Measurements from ENCODE around the gene TBX3. TPM values are rescaled to one million over a fixed set of nuclear protein-coding genes. Genes with fewer than 3 reads are reported as not detected.
A peak's percentile ranks its signal among the peaks of the same experiment; 100 is the strongest.

Gene TBX3
- polyA plus RNA-seq, 1 donor from 2014 or later, result not detected

GRCh38 chr12:114670291-114670980 is 13.5 kb downstream of the TBX3 start:
- H3K9ac ChIP-seq (ENCODE audit: low read length), result no peak overlapping the region

DNA sequence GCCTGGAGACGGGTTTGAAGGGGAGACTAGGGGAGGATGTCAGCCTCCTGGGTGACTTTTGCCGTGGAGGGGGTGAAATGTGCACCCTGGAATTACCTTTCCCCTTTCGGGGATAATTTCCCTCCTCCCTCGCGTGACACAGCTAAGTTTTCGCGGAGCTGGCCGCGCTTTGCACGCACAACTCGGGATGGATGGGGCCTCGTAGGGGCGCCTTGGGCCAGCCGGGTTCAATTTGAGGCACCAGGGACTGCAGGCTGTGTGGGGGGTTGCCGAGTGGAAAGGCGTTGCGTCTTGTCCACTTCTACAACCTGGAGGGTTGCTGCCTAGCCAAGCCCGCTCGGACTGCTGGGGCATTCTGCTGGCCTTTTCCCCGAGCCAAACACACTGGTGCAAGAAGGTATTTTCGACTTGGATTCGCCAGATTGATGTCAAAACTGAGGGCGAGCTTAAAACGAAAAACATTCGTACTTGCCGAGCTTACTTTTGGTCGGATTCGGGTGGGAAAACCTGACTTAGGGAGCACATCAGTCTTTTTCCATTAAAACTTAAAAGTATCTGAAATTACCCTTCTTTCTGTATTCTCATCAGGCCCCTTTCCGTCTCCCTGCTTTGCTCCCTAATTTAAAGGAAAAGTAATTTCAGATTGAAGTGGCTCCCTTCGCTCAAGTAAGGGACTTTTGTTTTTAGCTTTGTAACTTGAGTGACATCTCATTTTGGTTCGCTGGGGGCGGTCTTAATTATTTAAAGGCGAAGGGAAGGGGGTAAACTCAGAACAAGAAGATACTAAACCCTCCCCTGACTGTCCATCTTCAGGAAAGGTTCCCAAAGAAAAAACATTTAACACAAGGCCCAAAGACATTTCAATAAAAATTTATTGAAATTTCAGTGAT is 14.3 kb downstream of the TBX3 start:
- Histone ChIP-seq H3K79me2 (replicated peaks; ENCODE audit: insufficient read depth, low read length) (no peaks in the 10 kb centered on the region), H4K20me1 (ENCODE audit: insufficient read depth) (no peaks in the 10 kb centered on the region), H3K9ac (ENCODE audit: low read length) (no peak overlapping the region), H3K9me3 (ENCODE audit: low read length) (no peaks in the 10 kb centered on the region), H3K36me3 (ENCODE audit: insufficient read depth, low read length) (no peaks in the 10 kb centered on the region), H2AFZ (ENCODE audit: low read depth, low read length) (no peak overlapping the region), H3K9me2 (ENCODE audit: insufficient read depth, low read length) (no peaks in the 10 kb centered on the region), H3K27ac (ENCODE audit: low read length) (no peak overlapping the region), H3K27me3 (ENCODE audit: insufficient read depth, low read depth, low read length) (peaks cover 99% of the 10 kb centered on the region), H3K4me2 (ENCODE audit: low read length) (no peak overlapping the region), H3F3A (ENCODE audit: insufficient read depth, low read length, poor library complexity, severe bottlenecking) (no peaks in the 10 kb centered on the region), H3K4me3 (ENCODE audit: low read length) (no peak overlapping the region)
- TF ChIP-seq POLR2AphosphoS5 (IDR thresholded peaks at IDR 0.05), result no peak
- peak; percentile 87 for TF ChIP-seq EZH2 (IDR thresholded peaks at IDR 0.05; ENCODE audit: borderline replicate concordance, insufficient read depth, low read length, poor library complexity, severe bottlenecking)

More at GRCh38 chr12:114670291-114670980, 13.5 kb downstream of the TBX3 start:
- Histone ChIP-seq H4K20me1 (ENCODE audit: insufficient read depth) (no peaks in the 10 kb centered on the region), H3K79me2 (replicated peaks; ENCODE audit: insufficient read depth, low read length) (no peaks in the 10 kb centered on the region), H3K27ac (ENCODE audit: low read length) (no peak overlapping the region), H3K4me2 (ENCODE audit: low read length) (no peak overlapping the region), H3K9me3 (ENCODE audit: low read length) (no peaks in the 10 kb centered on the region), H3F3A (ENCODE audit: insufficient read depth, low read length, poor library complexity, severe bottlenecking) (no peaks in the 10 kb centered on the region), H3K36me3 (ENCODE audit: insufficient read depth, low read length) (no peaks in the 10 kb centered on the region), H3K4me3 (ENCODE audit: low read length) (no peak overlapping the region), H3K9me2 (ENCODE audit: insufficient read depth, low read length) (no peaks in the 10 kb centered on the region), H2AFZ (ENCODE audit: low read depth, low read length) (no peak overlapping the region), H3K27me3 (ENCODE audit: insufficient read depth, low read depth, low read length) (peaks cover 100% of the 10 kb centered on the region)
- no peak for TF ChIP-seq POLR2AphosphoS5 (IDR thresholded peaks at IDR 0.05)
- no peak for TF ChIP-seq EZH2 (IDR thresholded peaks at IDR 0.05; ENCODE audit: borderline replicate concordance, insufficient read depth, low read length, poor library complexity, severe bottlenecking)
- TF ChIP-seq MXI1 (conservative IDR thresholded peaks at IDR 0.05; ENCODE audit: poor library complexity, severe bottlenecking), result no peak
- TF ChIP-seq RAD21 (conservative IDR thresholded peaks at IDR 0.05), result no peak
- no peak for TF ChIP-seq SMC3 (conservative IDR thresholded peaks at IDR 0.05; ENCODE audit: poor library complexity)
- TF ChIP-seq, protein P1, sequence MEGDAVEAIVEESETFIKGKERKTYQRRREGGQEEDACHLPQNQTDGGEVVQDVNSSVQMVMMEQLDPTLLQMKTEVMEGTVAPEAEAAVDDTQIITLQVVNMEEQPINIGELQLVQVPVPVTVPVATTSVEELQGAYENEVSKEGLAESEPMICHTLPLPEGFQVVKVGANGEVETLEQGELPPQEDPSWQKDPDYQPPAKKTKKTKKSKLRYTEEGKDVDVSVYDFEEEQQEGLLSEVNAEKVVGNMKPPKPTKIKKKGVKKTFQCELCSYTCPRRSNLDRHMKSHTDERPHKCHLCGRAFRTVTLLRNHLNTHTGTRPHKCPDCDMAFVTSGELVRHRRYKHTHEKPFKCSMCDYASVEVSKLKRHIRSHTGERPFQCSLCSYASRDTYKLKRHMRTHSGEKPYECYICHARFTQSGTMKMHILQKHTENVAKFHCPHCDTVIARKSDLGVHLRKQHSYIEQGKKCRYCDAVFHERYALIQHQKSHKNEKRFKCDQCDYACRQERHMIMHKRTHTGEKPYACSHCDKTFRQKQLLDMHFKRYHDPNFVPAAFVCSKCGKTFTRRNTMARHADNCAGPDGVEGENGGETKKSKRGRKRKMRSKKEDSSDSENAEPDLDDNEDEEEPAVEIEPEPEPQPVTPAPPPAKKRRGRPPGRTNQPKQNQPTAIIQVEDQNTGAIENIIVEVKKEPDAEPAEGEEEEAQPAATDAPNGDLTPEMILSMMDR (IDR thresholded peaks at IDR 0.05; ENCODE audit: poor library complexity, severe bottlenecking), result no peak
- TF ChIP-seq TAF1 (IDR thresholded peaks at IDR 0.05; ENCODE audit: low read depth), result no peak
- TF ChIP-seq, protein P2, sequence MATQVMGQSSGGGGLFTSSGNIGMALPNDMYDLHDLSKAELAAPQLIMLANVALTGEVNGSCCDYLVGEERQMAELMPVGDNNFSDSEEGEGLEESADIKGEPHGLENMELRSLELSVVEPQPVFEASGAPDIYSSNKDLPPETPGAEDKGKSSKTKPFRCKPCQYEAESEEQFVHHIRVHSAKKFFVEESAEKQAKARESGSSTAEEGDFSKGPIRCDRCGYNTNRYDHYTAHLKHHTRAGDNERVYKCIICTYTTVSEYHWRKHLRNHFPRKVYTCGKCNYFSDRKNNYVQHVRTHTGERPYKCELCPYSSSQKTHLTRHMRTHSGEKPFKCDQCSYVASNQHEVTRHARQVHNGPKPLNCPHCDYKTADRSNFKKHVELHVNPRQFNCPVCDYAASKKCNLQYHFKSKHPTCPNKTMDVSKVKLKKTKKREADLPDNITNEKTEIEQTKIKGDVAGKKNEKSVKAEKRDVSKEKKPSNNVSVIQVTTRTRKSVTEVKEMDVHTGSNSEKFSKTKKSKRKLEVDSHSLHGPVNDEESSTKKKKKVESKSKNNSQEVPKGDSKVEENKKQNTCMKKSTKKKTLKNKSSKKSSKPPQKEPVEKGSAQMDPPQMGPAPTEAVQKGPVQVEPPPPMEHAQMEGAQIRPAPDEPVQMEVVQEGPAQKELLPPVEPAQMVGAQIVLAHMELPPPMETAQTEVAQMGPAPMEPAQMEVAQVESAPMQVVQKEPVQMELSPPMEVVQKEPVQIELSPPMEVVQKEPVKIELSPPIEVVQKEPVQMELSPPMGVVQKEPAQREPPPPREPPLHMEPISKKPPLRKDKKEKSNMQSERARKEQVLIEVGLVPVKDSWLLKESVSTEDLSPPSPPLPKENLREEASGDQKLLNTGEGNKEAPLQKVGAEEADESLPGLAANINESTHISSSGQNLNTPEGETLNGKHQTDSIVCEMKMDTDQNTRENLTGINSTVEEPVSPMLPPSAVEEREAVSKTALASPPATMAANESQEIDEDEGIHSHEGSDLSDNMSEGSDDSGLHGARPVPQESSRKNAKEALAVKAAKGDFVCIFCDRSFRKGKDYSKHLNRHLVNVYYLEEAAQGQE (IDR thresholded peaks at IDR 0.05; ENCODE audit: borderline replicate concordance), result no peak
- TF ChIP-seq EP300 (conservative IDR thresholded peaks at IDR 0.05; ENCODE audit: poor library complexity, severe bottlenecking), result no peak
